Stimulated activated CD4-positive, alpha-beta T cell treated with anti-CD3 and anti-CD28 coated beads, Interleukin-1b, Interleukin-23, amount 100 ng/mL, for 48 hours (primary cell): ENCODE results near the gene COL13A1.

ENCODE experiments used
- DNase-seq: peaks from one replicate; pipeline ENCODE4 v3.0.0-alpha.2; 2020

Gene COL13A1

GRCh38 chr10:69869291-69869961 is 67.7 kb downstream of the COL13A1 start:
- DNase-seq: no peak

DNA sequence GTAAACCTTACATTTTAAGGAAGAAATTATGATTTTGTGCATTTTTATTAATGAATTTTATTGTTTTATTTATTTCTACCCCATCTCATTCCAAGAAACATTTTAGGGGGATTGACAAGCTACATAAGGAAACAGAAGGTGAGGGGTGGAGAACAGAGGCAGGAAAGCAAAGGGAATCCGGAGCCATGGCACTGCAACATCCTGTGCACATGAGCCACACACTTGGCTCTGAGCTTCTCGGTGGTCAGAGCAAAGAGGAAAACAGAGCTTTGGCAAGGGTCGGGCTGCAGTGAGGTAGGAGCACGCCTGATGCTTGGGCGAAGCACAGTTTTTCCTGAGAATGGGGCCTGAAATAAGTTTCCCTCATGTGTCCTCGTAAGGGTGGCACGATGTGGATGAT is 68.9 kb downstream of the COL13A1 start:
- DNase-seq: no peak

DNA sequence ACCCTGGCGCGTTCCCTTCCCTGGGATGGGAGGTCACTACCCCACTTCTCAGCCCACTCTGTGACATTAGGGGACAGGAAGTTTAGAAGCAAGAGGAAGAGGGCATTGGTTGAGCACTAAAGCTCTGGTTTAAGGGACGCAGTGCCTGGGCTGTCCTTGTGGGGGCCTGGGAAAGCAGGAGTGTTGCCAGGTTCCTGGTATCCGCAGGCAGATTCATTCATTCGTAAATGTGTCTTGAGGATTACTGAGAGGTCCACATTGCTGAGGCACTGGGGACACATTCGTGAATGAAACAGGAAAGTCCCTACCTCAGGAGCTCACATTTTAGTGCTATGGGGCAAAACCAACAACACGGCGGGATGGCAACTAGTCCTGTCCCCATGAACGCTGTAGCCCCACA is 69.4 kb downstream of the COL13A1 start:
- DNase-seq: no peak

DNA sequence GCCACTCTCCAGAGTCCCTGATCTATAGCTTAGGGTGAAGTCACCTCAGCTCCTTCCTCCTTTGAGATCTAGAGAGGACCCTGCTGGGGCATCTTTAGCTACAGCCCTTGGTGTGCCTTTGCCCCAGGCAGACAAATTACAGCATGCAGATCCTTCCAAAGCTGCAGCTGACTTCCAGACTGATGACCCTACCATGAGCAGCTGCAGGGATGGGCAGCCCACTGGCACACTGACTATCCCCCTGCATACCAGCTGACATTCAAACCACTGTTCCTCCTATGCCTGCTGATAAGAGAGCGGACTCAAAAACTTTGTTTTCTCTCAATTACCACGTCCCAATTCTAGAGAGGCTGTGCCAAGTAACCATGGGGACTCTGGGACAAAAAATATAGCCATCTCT is 70.6 kb downstream of the COL13A1 start:
- no peak for DNase-seq

DNA sequence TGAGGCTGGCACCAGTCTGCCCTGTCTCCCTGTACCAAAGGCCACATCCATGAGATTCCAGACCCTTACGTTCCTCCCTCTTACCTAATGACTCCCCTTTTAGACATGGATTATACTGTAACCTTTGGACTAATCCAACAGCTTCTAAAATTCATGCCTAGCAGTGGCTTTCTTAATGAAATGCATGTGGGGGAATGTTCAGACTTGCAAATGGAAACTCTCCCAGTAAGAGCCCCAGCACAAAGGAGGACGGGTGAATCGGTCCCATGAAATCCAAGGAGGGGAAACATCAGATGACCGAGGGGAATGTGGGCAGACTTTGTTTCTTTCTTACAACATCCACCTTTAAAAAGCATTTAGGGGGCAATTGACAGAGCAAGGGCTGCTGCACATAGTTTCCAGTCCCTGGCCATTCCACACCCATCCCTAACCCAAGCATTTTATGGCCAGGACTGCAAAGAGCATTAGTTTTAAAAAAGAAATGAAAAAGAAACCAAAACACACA is 71.5 kb downstream of the COL13A1 start:
- DNase-seq: no peak

- no peak for DNase-seq
These were observed 72.7 kb downstream of the COL13A1 start for GRCh38 chr10:69874449-69874848.

- no peak for DNase-seq
These were observed 74.2 kb downstream of the COL13A1 start for GRCh38 chr10:69875856-69876255.

DNA sequence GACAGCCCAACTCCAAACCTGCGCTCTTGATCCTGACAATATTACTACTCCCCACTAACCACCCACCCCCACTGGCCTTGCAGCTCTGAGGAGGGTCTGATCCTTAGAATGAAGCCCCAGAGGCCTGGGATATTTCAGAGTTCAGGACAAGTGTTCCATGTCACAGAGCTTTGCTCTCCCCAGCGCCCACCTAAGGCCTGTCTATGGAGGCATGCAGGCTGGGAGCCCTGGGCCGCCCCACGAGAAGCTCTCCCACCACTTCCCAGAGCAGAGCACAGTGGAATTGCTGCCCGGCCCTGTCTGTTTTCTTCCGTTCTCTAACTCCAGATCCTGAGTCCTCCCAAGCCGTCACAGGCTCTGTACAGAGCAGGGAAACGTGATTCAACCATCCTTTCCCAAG is 74.6 kb downstream of the COL13A1 start:
- DNase-seq: no peak

DNA sequence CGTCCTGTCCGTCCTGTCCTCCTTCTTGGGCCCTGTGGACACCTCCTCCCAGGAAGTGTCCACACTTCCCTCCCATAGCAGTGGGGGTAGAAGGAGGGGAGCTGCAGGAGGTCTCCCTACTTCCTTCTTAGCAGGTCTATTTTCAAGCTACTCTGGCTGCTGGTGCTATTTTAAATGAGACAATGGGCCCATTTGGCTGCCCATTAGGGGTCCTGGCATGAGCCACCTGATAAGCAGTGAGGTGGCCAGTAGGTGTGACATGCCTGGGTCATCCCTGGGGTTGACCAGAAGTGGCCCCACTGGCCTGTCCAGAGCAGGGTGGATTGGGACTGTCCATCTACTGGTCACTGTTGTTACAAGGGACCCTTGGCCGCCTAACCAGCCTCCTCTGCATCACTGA is 75.2 kb downstream of the COL13A1 start:
- no peak for DNase-seq

DNA sequence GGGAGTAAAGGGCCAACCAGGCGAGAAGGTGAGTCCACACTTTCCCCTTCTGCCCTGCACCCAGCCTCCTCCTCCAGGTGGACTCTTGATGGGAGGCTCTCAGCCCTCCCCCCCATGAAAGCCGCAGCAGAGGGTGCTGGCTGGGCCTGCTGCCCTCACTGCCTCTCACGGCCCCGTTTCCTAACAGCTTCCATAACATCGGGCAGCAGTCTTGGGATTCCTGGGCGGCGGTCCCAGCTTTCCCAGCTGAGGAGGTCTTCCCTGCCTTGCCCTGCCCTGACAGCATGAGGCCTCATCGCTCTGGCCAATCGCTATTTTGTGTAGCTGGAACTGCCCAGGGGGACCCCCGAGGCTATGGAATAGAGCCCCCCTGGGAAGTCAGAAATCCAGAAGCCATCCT is 76.3 kb downstream of the COL13A1 start:
- no peak for DNase-seq

DNA sequence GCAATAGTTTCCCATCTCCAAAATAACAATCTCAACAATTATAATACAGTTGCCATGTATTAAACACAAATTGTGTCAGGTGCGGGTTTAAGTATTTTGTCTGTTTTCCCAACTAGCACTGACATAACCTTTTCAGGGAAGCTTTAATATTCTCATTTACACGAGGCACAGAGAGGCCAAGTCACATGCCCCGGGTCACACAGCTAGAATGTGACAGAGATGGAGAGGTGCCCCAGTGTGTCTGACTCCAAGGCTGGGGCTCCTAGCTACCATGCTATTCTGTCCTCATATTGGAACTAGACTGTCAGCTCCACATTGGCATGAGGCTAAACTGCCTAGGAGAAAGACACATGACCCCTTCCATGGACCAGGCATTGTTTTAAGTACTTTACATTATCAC is 77.2 kb downstream of the COL13A1 start:
- no peak for DNase-seq

DNA sequence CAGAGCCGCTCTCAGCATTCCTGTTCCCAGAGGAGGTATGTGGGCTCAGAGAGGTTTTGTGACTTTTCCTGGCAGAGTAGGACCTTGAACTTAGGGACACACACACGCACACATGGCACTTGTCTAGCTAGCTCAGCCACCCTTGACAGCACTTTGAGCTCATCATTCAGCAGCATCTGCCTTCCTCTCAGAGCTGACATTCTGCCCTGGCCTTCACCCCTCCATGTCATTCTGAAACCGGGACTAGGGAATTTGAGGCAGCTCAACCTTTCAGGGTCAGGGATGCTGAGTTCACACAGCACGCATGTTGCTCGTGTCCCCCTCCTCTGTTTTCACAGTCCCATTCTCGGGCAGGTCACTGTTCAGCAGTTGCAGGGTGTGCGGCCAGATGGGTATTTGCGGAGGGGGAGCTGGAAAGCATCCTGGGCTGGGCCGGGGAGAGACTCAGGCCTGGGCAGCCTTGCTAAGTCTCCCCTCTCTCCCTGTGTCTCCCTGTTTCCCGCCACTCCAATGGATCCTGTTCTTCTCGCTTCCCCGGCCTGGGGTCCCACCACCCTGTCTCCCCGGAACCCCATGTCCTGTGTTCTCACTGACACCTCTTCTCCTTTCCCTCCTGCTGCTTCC is 78.0 kb downstream of the COL13A1 start:
- DNase-seq: no peak

DNA sequence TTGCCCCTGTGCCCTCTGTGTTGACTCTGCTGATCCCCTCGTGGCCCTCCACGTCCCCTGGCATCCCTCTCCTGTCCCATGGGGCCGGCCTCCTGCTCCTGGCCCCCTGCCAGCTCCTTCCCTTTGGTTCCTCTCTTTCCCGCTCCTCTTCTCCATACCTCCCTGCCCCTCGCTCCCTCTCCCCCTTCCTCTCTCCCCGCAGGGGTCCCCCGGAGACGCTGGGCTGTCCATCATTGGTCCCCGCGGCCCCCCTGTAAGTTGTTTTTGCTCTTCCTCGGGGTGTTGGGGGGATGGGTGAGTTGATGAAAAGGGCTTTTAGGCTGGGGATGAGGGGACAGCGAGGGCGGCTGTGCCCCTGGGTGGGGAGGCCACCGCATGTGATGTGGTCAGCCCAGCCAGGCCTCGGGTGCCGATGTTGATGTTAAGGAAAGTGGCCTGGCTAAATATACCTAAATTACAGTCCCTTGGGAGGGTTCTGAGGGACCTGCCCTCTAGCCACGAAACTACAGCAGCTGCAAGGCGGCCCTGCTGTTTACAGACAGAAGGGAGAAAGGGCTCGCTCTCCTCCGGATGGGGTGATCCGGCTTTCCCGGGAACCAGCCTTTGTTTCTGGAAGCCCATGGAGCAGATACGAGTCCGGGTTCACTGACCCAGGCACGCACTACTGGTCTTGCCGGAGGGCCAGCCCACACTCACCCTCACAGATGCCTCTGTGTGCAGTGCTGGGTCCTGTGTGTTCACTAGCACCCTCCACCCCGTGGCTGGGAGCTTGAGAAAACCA is 78.8 kb downstream of the COL13A1 start:
- DNase-seq: no peak

DNA sequence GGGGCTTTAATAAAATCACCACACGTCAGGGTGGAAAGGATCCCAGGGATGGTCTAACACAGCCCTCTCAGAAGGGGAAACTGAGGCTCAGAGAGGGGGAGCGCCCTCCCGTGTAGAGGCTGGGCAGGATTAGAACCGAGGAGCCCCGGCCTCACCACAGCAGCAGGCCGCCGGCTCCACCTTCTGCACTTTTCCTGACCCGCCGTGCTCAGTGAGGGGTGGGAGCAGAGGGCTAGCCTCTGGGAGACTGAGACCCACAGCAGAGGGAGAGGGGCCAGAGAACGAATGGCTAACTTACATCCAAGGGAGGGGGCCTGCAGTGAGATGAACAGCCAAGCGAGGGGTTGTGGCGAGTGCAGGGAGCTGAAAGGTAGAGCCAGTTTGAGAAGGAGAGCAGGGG is 79.5 kb downstream of the COL13A1 start:
- no peak for DNase-seq

DNA sequence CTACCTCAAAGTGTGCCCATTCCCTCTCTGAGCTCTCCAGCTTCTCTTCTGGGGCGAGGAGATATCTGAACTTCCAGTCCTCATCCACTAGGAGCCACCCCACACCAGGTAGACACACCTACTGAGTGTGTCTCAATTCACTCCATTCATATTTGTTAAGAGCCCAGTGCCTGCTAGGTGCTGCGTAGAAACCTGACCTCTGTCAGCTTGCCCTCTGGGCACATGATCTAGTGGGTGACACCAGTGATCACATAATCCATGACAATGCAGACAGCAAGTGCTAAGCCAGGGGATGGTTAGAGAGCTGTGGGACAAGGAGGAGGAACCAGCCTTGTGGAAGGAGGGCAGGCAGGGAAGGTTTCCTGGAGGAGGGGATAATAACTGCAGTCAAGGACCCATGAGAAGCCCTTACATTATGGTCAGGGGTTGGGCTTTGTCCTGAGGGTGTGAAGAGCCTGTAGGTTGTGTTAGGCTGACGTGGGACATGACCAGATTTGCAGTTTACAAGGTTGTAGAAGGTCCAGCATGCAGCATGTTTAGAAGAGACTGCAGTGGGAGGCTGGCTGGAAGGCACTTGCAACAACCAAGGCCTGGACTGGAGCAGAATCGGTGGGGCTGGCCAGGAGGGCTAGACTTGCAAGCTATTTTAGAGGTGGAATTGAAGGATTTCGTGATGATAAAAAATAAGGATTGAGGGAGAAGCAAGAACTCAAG is 81.8 kb downstream of the COL13A1 start:
- no peak for DNase-seq

- no peak for DNase-seq
These were observed 82.3 kb downstream of the COL13A1 start for GRCh38 chr10:69884024-69884367.

DNA sequence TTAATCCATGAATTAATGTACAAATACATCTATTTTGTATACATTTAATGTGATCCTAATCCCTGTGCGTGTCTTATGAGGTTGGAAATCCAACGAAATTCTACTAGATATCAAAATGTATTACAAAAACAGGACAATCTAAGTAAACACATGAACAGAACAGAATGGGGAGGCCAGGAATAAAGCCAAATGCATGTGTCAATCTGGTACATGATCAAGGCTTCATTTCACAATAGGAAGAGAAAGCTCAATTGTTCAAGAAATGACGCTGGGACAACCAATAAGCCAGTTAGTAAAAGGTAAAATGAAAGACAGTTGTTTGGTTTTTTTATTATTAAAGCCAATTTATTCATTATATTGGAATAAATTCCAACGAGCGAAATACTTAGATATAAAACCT is 83.0 kb downstream of the COL13A1 start:
- DNase-seq: no peak

DNA sequence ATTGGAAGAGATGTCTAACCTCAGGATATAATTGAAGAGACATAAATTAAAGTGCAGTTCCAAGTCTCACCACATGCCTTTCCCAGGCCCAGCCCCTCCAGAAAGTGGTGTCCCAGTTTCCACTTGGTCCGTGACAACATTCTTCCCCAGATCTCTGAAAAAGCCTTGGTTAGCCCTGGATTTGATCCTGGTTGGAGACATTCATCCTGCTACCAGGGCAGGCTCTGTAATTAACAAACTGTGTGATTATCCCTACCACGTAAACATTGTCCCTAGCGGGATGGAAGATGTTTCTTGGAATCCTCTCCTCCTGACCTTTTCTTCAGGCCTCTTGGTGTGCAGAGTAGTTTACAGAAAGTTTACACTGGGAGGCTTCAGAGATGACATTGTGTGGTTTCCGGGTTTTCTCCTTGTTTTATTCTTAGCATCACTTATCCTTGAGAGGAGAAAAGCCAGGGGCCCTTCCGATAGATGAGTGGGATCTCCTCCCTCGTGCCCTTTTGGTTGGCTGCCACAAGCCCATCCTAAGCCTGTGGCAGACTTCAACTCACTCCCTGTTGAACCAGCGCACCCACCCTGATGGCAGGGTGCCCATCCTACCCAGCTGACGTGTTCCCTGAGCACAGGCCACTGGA is 83.8 kb downstream of the COL13A1 start:
- DNase-seq: no peak

- no peak for DNase-seq
These were observed 87.3 kb downstream of the COL13A1 start for GRCh38 chr10:69888882-69889584.

DNA sequence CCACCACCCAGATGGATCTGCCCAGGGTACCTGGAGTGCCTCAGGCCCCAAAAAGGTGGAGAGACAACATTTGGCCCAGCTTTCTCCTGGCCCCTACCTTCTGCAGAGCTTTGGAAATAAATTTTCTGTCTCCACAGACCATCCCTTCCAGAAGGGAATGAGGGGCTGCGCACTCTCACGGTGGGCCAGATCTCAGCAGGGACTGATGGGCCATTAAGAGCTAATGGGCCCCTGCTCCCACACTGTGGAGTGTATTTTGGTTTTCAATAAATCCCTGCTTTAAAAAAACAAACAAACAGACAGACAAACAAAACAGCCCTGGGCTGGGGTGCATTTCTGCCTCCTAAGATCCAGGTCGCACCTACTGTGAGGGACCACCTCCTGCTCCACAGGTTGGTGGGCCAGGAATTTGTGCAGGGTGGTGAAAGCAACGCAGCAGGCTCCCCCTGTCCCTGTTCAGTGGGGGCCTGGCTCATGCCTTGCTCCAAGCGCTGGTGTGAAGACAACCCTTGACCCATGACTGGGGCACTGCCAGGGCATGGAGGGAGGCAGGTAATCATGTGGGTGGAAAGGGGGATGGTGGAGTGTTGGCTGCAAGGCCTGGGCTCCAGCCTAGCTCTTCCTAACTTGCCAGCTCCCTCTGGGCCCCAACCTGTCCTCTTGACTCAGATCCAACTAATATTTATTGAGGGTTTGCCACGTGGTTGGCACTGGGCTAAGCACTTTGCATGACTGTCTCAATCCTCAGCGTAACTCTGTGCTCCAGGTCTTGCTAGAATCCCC is 88.5 kb downstream of the COL13A1 start:
- no peak for DNase-seq

GRCh38 chr10:69891057-69891617 is 89.4 kb downstream of the COL13A1 start:
- DNase-seq: no peak
